PC-3 (cell line): ENCODE data around the gene TRPC4AP. TPM values are rescaled to one million over a fixed set of nuclear protein-coding genes. Genes with fewer than 3 reads are reported as not detected.

Experiments used
- ATAC-seq: fragments of 200-7000 bp; cut with Tn5 transposase; 2 replicates; pipeline ENCODE4 v1.9.1; 2020; ENCODE audit warnings: mild to moderate bottlenecking, moderate library complexity
- BruUV-seq: library from RNA; stranded (reverse); fragments of 400-500 nt; replicated peaks from 2 replicates; lab custom pipeline; 2021; lab: Mats Ljungman, UMichigan
- CTCF ChIA-PET: fragments of 300-600 bp; sonication (Branson Sonifier 250); formaldehyde crosslinking; loops from one replicate; lab custom pipeline; 2022; ENCODE audit warnings: antibody characterized with exemption; lab: Charles Lee
- POLR2A ChIA-PET: fragments of 300-600 bp; sonication (Branson Sonifier 250); formaldehyde crosslinking; loops from one replicate; lab custom pipeline; 2022; ENCODE audit warnings: antibody characterized with exemption; ENCODE audit not compliant: unreplicated experiment; lab: Charles Lee
- DNase-seq: peaks from one replicate; pipeline ENCODE4 v3.0.0-alpha.2; 2015
- H2AFZ ChIP-seq: fragments of 300-600 bp; sonication (generic); 2 replicates; pipeline ENCODE4 v1.6.0; 2016; ENCODE audit warnings: antibody characterized with exemption, low read length
- H3F3A ChIP-seq: fragments of 300-600 bp; sonication (generic); one replicate; pipeline ENCODE4 v1.6.0; 2017; ENCODE audit warnings: antibody characterized with exemption, low read length, control low read depth, mild to moderate bottlenecking; ENCODE audit not compliant: unreplicated experiment
- H3K27ac ChIP-seq: fragments of 300-600 bp; sonication (generic); 2 replicates; pipeline ENCODE4 v1.5.1; 2016; ENCODE audit warnings: mild to moderate bottlenecking, low read length
- H3K27me3 ChIP-seq: fragments of 300-600 bp; sonication (generic); 2 replicates; pipeline ENCODE4 v1.6.1; 2016; ENCODE audit warnings: low read length, mixed read lengths
- H3K36me3 ChIP-seq: fragments of 300-600 bp; sonication (generic); 2 replicates; pipeline ENCODE4 v1.6.1; 2016; ENCODE audit warnings: low read depth, mixed run types, low read length, mixed read lengths
- H3K4me1 ChIP-seq: fragments of 300-600 bp; sonication (generic); 2 replicates; pipeline ENCODE4 v1.5.1; 2016; ENCODE audit warnings: low read length; ENCODE audit not compliant: insufficient read depth
- H3K4me2 ChIP-seq: fragments of 300-600 bp; sonication (generic); 2 replicates; pipeline ENCODE4 v1.6.0; 2016; ENCODE audit warnings: low read length
- H3K4me3 ChIP-seq: fragments of 300-600 bp; sonication (generic); 2 replicates; pipeline ENCODE4 v1.5.1; 2016; ENCODE audit warnings: mild to moderate bottlenecking, low read length, mixed read lengths
- H3K79me2 ChIP-seq: fragments of 300-600 bp; sonication (generic); 2 replicates; pipeline ENCODE4 v1.6.1; 2017; ENCODE audit warnings: low read length, mixed read lengths
- H3K9ac ChIP-seq: fragments of 300-600 bp; sonication (generic); 2 replicates; pipeline ENCODE4 v1.6.0; 2016; ENCODE audit warnings: mild to moderate bottlenecking, low read length
- H3K9me2 ChIP-seq: fragments of 300-600 bp; sonication (generic); replicated peaks from 2 replicates; pipeline ENCODE4 v1.6.1; 2016; ENCODE audit warnings: mixed run types, low read length, mixed read lengths
- H3K9me3 ChIP-seq: fragments of 300-600 bp; sonication (generic); 2 replicates; pipeline ENCODE4 v1.6.1; 2016; ENCODE audit warnings: low read length, mixed read lengths
- H4K20me1 ChIP-seq: fragments of 300-600 bp; sonication (generic); 2 replicates; pipeline ENCODE4 v1.6.1; 2016; ENCODE audit warnings: low read length, mixed read lengths
- EZH2 ChIP-seq: fragments of 300-600 bp; sonication (generic); IDR thresholded peaks from one replicate; pipeline ENCODE4 v1.6.1; 2017; ENCODE audit warnings: antibody characterized with exemption, mild to moderate bottlenecking, low read length; ENCODE audit not compliant: unreplicated experiment
- EZH2phosphoT487 ChIP-seq: fragments of 300-600 bp; sonication (generic); IDR thresholded peaks from 2 replicates; pipeline ENCODE4 v1.6.1; 2018; ENCODE audit warnings: mild to moderate bottlenecking, antibody characterized with exemption, low read length, borderline replicate concordance
- intact Hi-C: fragments of 100-400 bp; cut with micrococcal nuclease; formaldehyde crosslinking; loops from 2 replicates; pipeline ENCODE4 v1.9.0; 2023
- total RNA-seq: library from RNA; depleted of rRNA; stranded (reverse); fragments of >200 nt; gene quantifications from 2 replicates; pipeline ENCODE4 v1.2.3, GENCODE V29; 2014
- TF ChIP-seq, protein P1 (sequence below): fragments of 300-600 bp; sonication (generic); conservative IDR thresholded peaks from 2 replicates; pipeline ENCODE4 v1.5.1; 2017; ENCODE audit warnings: antibody characterized with exemption, low read depth, mild to moderate bottlenecking, low read length

Gene TRPC4AP
- total RNA-seq, 1 experiment from 2014 or later = 46.9 TPM

DNA sequence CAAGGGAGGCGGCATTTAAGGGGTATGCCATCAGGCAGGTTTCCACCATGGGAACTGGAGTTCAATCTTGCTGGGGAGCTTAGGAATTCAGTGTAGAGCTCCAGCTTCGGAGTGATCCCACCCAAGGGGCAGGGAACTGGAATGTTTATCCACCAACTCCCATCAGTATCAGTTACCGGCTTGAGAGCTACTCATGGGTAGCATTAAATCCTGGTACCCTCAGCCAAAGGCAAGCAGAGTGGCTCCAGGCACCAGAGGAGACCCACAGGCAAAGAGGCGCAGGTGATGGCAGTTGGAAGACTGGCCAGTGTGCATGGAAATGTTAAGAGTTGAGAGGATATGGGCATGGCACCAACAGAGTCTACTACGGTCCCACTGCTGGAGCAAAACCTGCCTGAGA lies 40.4 kb upstream of the TRPC4AP start:
- H2AFZ ChIP-seq = no peak overlapping the region
- intact Hi-C loops = no loop called here
- H4K20me1 ChIP-seq = no peaks in the 10 kb centered on the region
- H3K27me3 ChIP-seq = no peaks in the 10 kb centered on the region
- no peak overlapping the region for H3K4me3 ChIP-seq
- peaks cover 8% of the 10 kb centered on the region for H3K36me3 ChIP-seq
- H3K9me3 ChIP-seq = no peaks in the 10 kb centered on the region
- peaks cover 10% of the 10 kb centered on the region; the same call in 1 of the 2 replicates for H3K4me1 ChIP-seq
- ChIA-PET CTCF (no interaction called here), POLR2A (interaction anchor here (0.6 kb wide), 1 partner anchor 98 kb away, joined by 4 read pairs; no protein-coding TSS in a partner anchor)
- no peaks in the 10 kb centered on the region for H3K9me2 ChIP-seq
- H3F3A ChIP-seq = no peaks in the 10 kb centered on the region
- BruUV-seq = no TSS peak
- ATAC-seq = no peak
- TF ChIP-seq EZH2 (no peak), EZH2phosphoT487 (no peak)
- TF ChIP-seq, protein P1, sequence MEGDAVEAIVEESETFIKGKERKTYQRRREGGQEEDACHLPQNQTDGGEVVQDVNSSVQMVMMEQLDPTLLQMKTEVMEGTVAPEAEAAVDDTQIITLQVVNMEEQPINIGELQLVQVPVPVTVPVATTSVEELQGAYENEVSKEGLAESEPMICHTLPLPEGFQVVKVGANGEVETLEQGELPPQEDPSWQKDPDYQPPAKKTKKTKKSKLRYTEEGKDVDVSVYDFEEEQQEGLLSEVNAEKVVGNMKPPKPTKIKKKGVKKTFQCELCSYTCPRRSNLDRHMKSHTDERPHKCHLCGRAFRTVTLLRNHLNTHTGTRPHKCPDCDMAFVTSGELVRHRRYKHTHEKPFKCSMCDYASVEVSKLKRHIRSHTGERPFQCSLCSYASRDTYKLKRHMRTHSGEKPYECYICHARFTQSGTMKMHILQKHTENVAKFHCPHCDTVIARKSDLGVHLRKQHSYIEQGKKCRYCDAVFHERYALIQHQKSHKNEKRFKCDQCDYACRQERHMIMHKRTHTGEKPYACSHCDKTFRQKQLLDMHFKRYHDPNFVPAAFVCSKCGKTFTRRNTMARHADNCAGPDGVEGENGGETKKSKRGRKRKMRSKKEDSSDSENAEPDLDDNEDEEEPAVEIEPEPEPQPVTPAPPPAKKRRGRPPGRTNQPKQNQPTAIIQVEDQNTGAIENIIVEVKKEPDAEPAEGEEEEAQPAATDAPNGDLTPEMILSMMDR = no peak
- no peak overlapping the region for H3K27ac ChIP-seq
- no peak for DNase-seq
- H3K4me2 ChIP-seq = no peak overlapping the region
- no peaks in the 10 kb centered on the region for H3K79me2 ChIP-seq
- H3K9ac ChIP-seq = no peak overlapping the region

DNA sequence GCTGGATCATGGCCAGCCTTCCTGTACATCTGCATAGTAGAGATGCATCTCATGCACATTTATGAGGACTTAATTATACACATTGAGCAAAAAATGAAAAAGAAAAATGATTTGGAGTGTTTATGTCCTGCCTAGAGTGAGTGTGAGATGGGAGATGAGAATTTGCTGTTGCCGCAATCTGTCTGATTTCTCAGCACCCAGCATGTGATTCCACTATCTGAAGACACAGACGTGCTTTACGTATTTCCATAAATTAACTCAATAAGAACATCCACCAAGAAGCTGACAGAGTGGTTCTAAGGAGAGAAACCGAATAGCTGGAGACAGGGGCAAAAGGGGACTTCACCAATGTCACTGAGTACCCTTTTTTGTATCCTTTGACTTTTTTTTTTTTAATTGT lies 39.3 kb upstream of the TRPC4AP start:
- ATAC-seq (no peak), DNase-seq (no peak)
- CTCF ChIA-PET = no interaction called here
- Histone ChIP-seq H3K9ac (no peak overlapping the region), H3K79me2 (no peaks in the 10 kb centered on the region), H3K4me3 (no peak overlapping the region), H3K27ac (no peak overlapping the region), H3F3A (no peaks in the 10 kb centered on the region), H3K36me3 (peaks cover 7% of the 10 kb centered on the region), H3K4me2 (no peak overlapping the region), H2AFZ (no peak overlapping the region), H3K9me3 (no peaks in the 10 kb centered on the region), H3K9me2 (no peaks in the 10 kb centered on the region), H3K27me3 (no peaks in the 10 kb centered on the region), H3K4me1 (peaks cover 10% of the 10 kb centered on the region; the same call in 1 of the 2 replicates), H4K20me1 (no peaks in the 10 kb centered on the region)
- POLR2A ChIA-PET = no interaction called here
- TF ChIP-seq, protein P1 = no peak
- TF ChIP-seq EZH2phosphoT487 = no peak
- intact Hi-C loops = no loop called here
- BruUV-seq = no TSS peak

DNA sequence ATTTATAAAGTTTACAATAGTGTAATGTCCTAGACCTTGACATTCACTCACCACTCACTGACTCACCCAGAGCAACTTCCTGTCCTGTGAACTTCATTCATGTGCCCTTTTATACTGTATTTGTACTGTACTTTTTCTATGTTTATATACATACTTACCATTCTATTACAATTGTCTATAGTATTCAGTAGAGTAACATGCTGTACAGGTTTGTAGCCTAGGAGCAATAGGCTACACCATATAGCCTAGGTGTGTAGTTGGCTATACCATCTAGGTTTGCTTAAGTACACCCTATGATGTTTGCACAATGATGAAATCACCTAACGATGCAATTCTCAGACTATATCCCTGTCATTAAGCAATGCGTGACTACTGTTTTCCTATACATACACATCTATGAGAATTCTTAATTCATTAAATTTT lies 37.1 kb upstream of the TRPC4AP start:
- BruUV-seq = no TSS peak
- H3K9me3 ChIP-seq = no peaks in the 10 kb centered on the region
- H2AFZ ChIP-seq = no peak overlapping the region
- H3K79me2 ChIP-seq = no peaks in the 10 kb centered on the region
- H3K4me3 ChIP-seq = no peak overlapping the region
- no peaks in the 10 kb centered on the region for H4K20me1 ChIP-seq
- DNase-seq (peak; percentile 79), ATAC-seq (peak; percentile 98)
- no peaks in the 10 kb centered on the region for H3K27me3 ChIP-seq
- no peaks in the 10 kb centered on the region for H3F3A ChIP-seq
- no peak overlapping the region for H3K4me2 ChIP-seq
- H3K36me3 ChIP-seq = peaks cover 9% of the 10 kb centered on the region
- H3K4me1 ChIP-seq = peaks cover 10% of the 10 kb centered on the region; the same call in 1 of the 2 replicates
- POLR2A ChIA-PET = no interaction called here
- CTCF ChIA-PET = no interaction called here
- no peak for TF ChIP-seq EZH2phosphoT487
- TF ChIP-seq, protein P1 = no peak
- no peak for TF ChIP-seq EZH2
- intact Hi-C loops = no loop called here
- no peaks in the 10 kb centered on the region for H3K9me2 ChIP-seq
- no peak overlapping the region for H3K9ac ChIP-seq
- H3K27ac ChIP-seq = peak overlapping the region; percentile 26
